Transverse colon (tissue), 4 donors: ENCODE results near the gene CBX2.

Experiments used
- EP300 ChIP-seq: sonication (generic); formaldehyde crosslinking; IDR thresholded peaks from one replicate; pipeline ENCODE4 v1.6.1; 2017; ENCODE audit warnings: antibody characterized with exemption, low read depth
- POLR2AphosphoS5 ChIP-seq, 3 donors: sonication (generic); formaldehyde crosslinking; IDR thresholded peaks; one replicate each; pipeline ENCODE4 v1.6.1; 2016; ENCODE audit warnings: antibody characterized with exemption in 3 of 3
- TF ChIP-seq, protein P1 (sequence below), 5 experiments: fragments of 200-600 bp in 3 of 5; fragments of 450-650 bp in 2 of 5; sonication (generic) in 3 of 5; IDR thresholded peaks; 1 replicate in 2 of 5; 2 replicates in 3 of 5; pipeline ENCODE4 v1.5.1; 2016 to 2017; ENCODE audit warnings: antibody characterized with exemption in 5 of 5, inconsistent platforms in 3 of 5, mild to moderate bottlenecking in 2 of 5, moderate library complexity in 1 of 5

DNA sequence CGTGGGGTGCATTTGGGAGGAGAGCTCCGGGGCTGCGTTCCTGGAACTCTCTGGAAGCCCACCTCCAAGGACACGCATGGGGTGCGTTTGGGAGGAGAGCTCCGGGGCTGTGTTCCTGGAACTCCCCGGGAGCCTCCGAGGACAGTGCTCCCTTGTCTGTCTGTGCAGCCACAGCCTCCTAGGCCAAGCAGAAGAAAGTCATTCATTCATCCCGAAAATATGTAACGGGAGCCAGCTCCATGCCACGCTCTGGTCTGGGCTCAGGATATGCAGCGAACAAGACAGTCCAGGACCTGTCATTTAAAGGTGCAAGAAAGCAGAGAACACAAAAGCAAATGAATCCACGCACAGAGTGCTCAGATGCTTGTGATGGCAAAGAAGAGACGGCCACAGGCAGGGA, 39.3 kb upstream of the CBX2 start:
- no peak for TF ChIP-seq EP300
- TF ChIP-seq, protein P1, sequence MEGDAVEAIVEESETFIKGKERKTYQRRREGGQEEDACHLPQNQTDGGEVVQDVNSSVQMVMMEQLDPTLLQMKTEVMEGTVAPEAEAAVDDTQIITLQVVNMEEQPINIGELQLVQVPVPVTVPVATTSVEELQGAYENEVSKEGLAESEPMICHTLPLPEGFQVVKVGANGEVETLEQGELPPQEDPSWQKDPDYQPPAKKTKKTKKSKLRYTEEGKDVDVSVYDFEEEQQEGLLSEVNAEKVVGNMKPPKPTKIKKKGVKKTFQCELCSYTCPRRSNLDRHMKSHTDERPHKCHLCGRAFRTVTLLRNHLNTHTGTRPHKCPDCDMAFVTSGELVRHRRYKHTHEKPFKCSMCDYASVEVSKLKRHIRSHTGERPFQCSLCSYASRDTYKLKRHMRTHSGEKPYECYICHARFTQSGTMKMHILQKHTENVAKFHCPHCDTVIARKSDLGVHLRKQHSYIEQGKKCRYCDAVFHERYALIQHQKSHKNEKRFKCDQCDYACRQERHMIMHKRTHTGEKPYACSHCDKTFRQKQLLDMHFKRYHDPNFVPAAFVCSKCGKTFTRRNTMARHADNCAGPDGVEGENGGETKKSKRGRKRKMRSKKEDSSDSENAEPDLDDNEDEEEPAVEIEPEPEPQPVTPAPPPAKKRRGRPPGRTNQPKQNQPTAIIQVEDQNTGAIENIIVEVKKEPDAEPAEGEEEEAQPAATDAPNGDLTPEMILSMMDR (IDR thresholded peaks at IDR 0.05): no peak
- TF ChIP-seq POLR2AphosphoS5 (IDR thresholded peaks at IDR 0.05): no peak
